HCT116 (cell line): Measurements from ENCODE around the gene MRM1. TPM values are rescaled to one million over a fixed set of nuclear protein-coding genes. Genes with fewer than 3 reads are reported as not detected.

ENCODE experiments used
- ATAC-seq: fragments of 200-7000 bp; cut with Tn5 transposase; 2 replicates; pipeline ENCODE4 v1.9.1; 2020; ENCODE audit warnings: mild to moderate bottlenecking, moderate library complexity
- BruUV-seq: library from RNA; stranded (reverse); fragments of 400-500 nt; replicated peaks from 2 replicates; lab custom pipeline; 2021; lab: Mats Ljungman, UMichigan
- CTCF ChIA-PET: fragments of 300-600 bp; sonication (Branson Sonifier 250); formaldehyde crosslinking; loops from one replicate; lab custom pipeline; 2021; ENCODE audit warnings: antibody characterized with exemption; lab: Charles Lee
- POLR2A ChIA-PET: fragments of 300-600, 350-600 bp; sonication (Branson Sonifier 250); formaldehyde crosslinking; loops from one replicate; lab custom pipeline; 2021; ENCODE audit warnings: antibody characterized with exemption; lab: Charles Lee
- RAD21 ChIA-PET, 2 experiments: fragments of 300-600 bp; sonication (Branson Sonifier 250); formaldehyde crosslinking; loops; one replicate each; lab custom pipeline; 2023; ENCODE audit warnings: low total read pairs in 2 of 2; ENCODE audit not compliant: uncharacterized antibody in 2 of 2, unreplicated experiment in 2 of 2, low non-redundant PET in 1 of 2; lab: Charles Lee
- DNase-seq: peaks from one replicate; pipeline ENCODE4 v3.0.0-alpha.2; 2010; ENCODE audit warnings: low read depth, low spot score
- H2AFZ ChIP-seq: fragments of 200-600 bp; shearing (Covaris generic), sonication (generic); 2 replicates; pipeline ENCODE4 v1.6.1; 2017; ENCODE audit warnings: low read depth, mixed run types, mixed read lengths, antibody characterized with exemption, low read length; ENCODE audit not compliant: poor library complexity, severe bottlenecking
- H3K27ac ChIP-seq: 2 replicates; pipeline ENCODE4 v1.5.1; 2012; ENCODE audit warnings: low read depth, low read length
- H3K27me3 ChIP-seq: fragments of 200-600 bp; sonication (generic); 2 replicates; pipeline ENCODE4 v1.6.1; 2016; ENCODE audit warnings: mixed run types, low read length, mixed read lengths; ENCODE audit not compliant: insufficient read depth
- H3K36me3 ChIP-seq, 2 experiments: fragments of 200-500 bp in 1 of 2; fragments of 200-600 bp in 1 of 2; sonication (Bioruptor generic) in 1 of 2; sonication (generic) in 1 of 2; 2 replicates each; pipeline versions ENCODE4 v1.5.1 to v1.6.1; 2014 to 2016; ENCODE audit warnings: low read length in 2 of 2, inconsistent platforms in 1 of 2, mixed read lengths in 1 of 2, mixed run types in 1 of 2; ENCODE audit not compliant: insufficient read depth in 2 of 2, control insufficient read depth in 1 of 2
- H3K4me1 ChIP-seq, 2 experiments: fragments of 200-600 bp in 1 of 2; sonication (generic) in 1 of 2; 2 replicates each; pipeline versions ENCODE4 v1.5.1 to v1.6.1; 2012 to 2017; ENCODE audit warnings: low read length in 2 of 2, inconsistent platforms in 1 of 2, mild to moderate bottlenecking in 1 of 2, mixed read lengths in 1 of 2, mixed run types in 1 of 2, moderate library complexity in 1 of 2; ENCODE audit not compliant: insufficient read depth in 2 of 2, control insufficient read depth in 1 of 2
- H3K4me2 ChIP-seq: fragments of 200-600 bp; sonication (generic); 2 replicates; pipeline ENCODE4 v1.6.1; 2017; ENCODE audit warnings: mixed run types, low read length, mixed read lengths
- H3K4me3 ChIP-seq, 2 experiments: fragments of 200-600 bp in 1 of 2; sonication (generic) in 1 of 2; replicated peaks in 1 of 2; 2 replicates each; pipeline ENCODE4 v1.5.1; 2011 to 2016; ENCODE audit warnings: low read length in 2 of 2, control low read depth in 1 of 2, low read depth in 1 of 2, mild to moderate bottlenecking in 1 of 2, mixed read lengths in 1 of 2, mixed run types in 1 of 2
- H3K79me2 ChIP-seq: fragments of 200-600 bp; sonication (generic); 2 replicates; pipeline ENCODE4 v1.6.1; 2017; ENCODE audit warnings: mild to moderate bottlenecking, mixed run types, low read length, moderate library complexity, mixed read lengths; ENCODE audit not compliant: insufficient read depth
- H3K9ac ChIP-seq: fragments of 200-600 bp; sonication (generic); 2 replicates; pipeline ENCODE4 v1.6.1; 2016; ENCODE audit warnings: low read length, mixed read lengths
- H3K9me2 ChIP-seq: fragments of 200-600 bp; sonication (generic), shearing (Covaris generic); 2 replicates; pipeline ENCODE4 v1.6.1; 2017; ENCODE audit warnings: mixed run types, mild to moderate bottlenecking, moderate library complexity; ENCODE audit not compliant: insufficient read depth
- H3K9me3 ChIP-seq, 2 experiments: fragments of 200-500 bp in 1 of 2; fragments of 200-600 bp in 1 of 2; sonication (Bioruptor generic) in 1 of 2; sonication (generic) in 1 of 2; 2 replicates each; pipeline ENCODE4 v1.6.1; 2014 to 2017; ENCODE audit warnings: low read length in 2 of 2, mixed read lengths in 2 of 2, inconsistent platforms in 1 of 2, low read depth in 1 of 2, mild to moderate bottlenecking in 1 of 2, mixed run types in 1 of 2, moderate library complexity in 1 of 2; ENCODE audit not compliant: control insufficient read depth in 1 of 2, insufficient read depth in 1 of 2
- H4K20me1 ChIP-seq: fragments of 200-600 bp; sonication (generic), shearing (Covaris generic); 2 replicates; pipeline ENCODE4 v1.6.1; 2017; ENCODE audit warnings: mixed run types, mild to moderate bottlenecking, moderate library complexity; ENCODE audit not compliant: insufficient read depth
- POLR2AphosphoS5 ChIP-seq: IDR thresholded peaks from 2 replicates; pipeline ENCODE4 v1.6.1; 2011; ENCODE audit warnings: mild to moderate bottlenecking, low read depth, low read length, moderate library complexity
- SIN3A ChIP-seq: IDR thresholded peaks from 2 replicates; pipeline ENCODE4 v1.6.1; 2012; ENCODE audit warnings: low read depth
- ZNF274 ChIP-seq: fragments of 200-500 bp; sonication (Bioruptor generic); IDR thresholded peaks from 2 replicates; pipeline ENCODE4 v1.6.1; 2014; ENCODE audit warnings: mild to moderate bottlenecking, low read depth, low read length, inconsistent platforms
- intact Hi-C: fragments of 100-400 bp; cut with micrococcal nuclease; formaldehyde crosslinking; loops from 2 replicates; pipeline ENCODE4 v1.10.0; 2022
- total RNA-seq: library from RNA; stranded (reverse); gene quantifications from one replicate; pipeline ENCODE4 v1.2.1, GENCODE V29; 2021; ENCODE audit not compliant: unreplicated experiment

The MRM1 gene
- total RNA-seq, 1 experiment from 2014 or later = 14.5 TPM

DNA sequence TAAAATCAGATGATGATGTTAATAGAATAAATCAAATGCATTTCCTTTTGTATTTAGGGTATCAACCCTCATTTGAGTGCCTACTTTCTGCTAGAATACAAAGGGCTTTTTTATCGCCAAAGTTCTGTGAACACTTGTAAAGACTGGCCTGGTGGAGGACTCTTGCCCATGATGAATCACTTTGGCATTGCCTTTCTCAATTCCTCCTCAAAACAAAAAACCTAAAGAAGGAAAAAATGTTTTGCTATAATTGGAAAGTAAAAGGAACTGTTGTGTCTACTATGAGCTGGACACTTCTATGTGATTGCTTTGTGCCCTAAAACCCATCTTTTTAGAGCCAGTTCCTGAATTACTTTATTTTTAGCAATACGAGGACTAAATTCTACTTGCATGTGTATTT lies 22.7 kb upstream of the MRM1 start:
- H3K9me3 ChIP-seq = no peaks in the 10 kb centered on the region
- H3K4me3 ChIP-seq = no peak overlapping the region
- H3K27ac ChIP-seq = no peak overlapping the region
- H3K9me2 ChIP-seq = no peaks in the 10 kb centered on the region
- H4K20me1 ChIP-seq = no peaks in the 10 kb centered on the region
- no peak overlapping the region for H3K9ac ChIP-seq
- H3K4me1 ChIP-seq = no peaks in the 10 kb centered on the region
- ChIA-PET CTCF (no interaction called here), POLR2A (no interaction called here), RAD21 (no interaction called here)
- H3K79me2 ChIP-seq = peaks cover 43% of the 10 kb centered on the region
- H3K36me3 ChIP-seq = peaks cover 18 to 20% of the 10 kb centered on the region in 2 experiments; a peak in 3 of 4 replicates
- DNase-seq (no peak), ATAC-seq (no peak)
- intact Hi-C loops = no loop called here
- no peak for TF ChIP-seq SIN3A
- no peak for TF ChIP-seq POLR2AphosphoS5
- no peak overlapping the region for H3K4me2 ChIP-seq
- H3K27me3 ChIP-seq = no peaks in the 10 kb centered on the region
- BruUV-seq = TSS peak; percentile 17
- no peak overlapping the region for H2AFZ ChIP-seq

DNA sequence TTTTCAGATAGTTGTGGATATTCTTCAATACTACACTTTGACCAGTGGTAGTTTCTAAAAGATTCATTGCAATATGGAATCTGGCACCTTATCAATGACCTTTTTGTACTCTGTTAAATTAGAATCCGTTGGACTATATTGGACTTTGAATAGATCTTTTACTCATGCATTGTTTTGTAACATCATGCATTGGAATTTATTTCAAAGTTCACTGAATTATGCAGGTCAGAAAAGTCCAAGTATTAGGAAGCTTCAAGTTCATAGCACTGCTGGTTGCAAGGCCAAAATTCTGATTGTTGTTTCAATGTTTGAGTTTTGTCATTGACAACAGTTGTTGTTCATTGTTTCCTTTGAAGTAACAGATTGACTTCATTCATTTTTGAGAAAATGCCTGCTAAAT lies 17.6 kb upstream of the MRM1 start:
- TF ChIP-seq ZNF274 = no peak
- ChIA-PET POLR2A (no interaction called here), CTCF (interaction anchor here (1.7 kb wide), 1 partner anchor 19 kb away, joined by 7 read pairs; no protein-coding TSS in a partner anchor), RAD21 (no interaction called here)
- no peak overlapping the region for H2AFZ ChIP-seq
- H3K36me3 ChIP-seq = peaks cover 23 to 47% of the 10 kb centered on the region in 2 experiments
- no peaks in the 10 kb centered on the region for H3K27me3 ChIP-seq
- H4K20me1 ChIP-seq = no peaks in the 10 kb centered on the region; the same call in 1 of the 2 replicates
- no peaks in the 10 kb centered on the region for H3K9me3 ChIP-seq
- ATAC-seq (no peak), DNase-seq (no peak)
- H3K4me3 ChIP-seq = no peak overlapping the region
- no TSS peak for BruUV-seq
- no peak overlapping the region for H3K9ac ChIP-seq
- no peak overlapping the region for H3K27ac ChIP-seq
- no peaks in the 10 kb centered on the region for H3K9me2 ChIP-seq
- H3K4me2 ChIP-seq = no peak overlapping the region
- H3K4me1 ChIP-seq = no peaks in the 10 kb centered on the region
- H3K79me2 ChIP-seq = peaks cover 13% of the 10 kb centered on the region; the same call in 1 of the 2 replicates
- intact Hi-C loops = no loop called here
